Mesendoderm (in vitro differentiated cells): ENCODE data around the gene UNC5B.

Source experiments
- DNase-seq: peaks from one replicate; pipeline ENCODE4 v3.0.0; 2013
- H2AK5ac ChIP-seq: 2 replicates; pipeline ENCODE4 v1.6.1; 2013; ENCODE audit warnings: low read length, inconsistent platforms
- H2BK120ac ChIP-seq: 2 replicates; pipeline ENCODE4 v1.6.1; 2013; ENCODE audit warnings: low read depth, mild to moderate bottlenecking, low read length, moderate library complexity, mixed read lengths
- H2BK15ac ChIP-seq: replicated peaks from 2 replicates; pipeline ENCODE4 v1.6.1; 2013; ENCODE audit warnings: low read depth, mild to moderate bottlenecking, moderate library complexity
- H2BK5ac ChIP-seq: 2 replicates; pipeline ENCODE4 v1.6.1; 2013; ENCODE audit warnings: low read length, inconsistent platforms
- H3K18ac ChIP-seq: 2 replicates; pipeline ENCODE4 v1.6.1; 2013; ENCODE audit warnings: mild to moderate bottlenecking, low read length, mixed read lengths
- H3K23ac ChIP-seq: one replicate; pipeline ENCODE4 v1.6.1; 2013; ENCODE audit warnings: low read length
- H3K27ac ChIP-seq: 2 replicates; pipeline ENCODE4 v1.5.1; 2013; ENCODE audit warnings: low read depth, mild to moderate bottlenecking, inconsistent platforms, low read length, moderate library complexity
- H3K27me3 ChIP-seq: 2 replicates; pipeline ENCODE4 v1.6.1; 2013; ENCODE audit warnings: low read length, control low read depth, mild to moderate bottlenecking, inconsistent platforms; ENCODE audit not compliant: insufficient read depth, poor library complexity
- H3K36me3 ChIP-seq: 2 replicates; pipeline ENCODE4 v1.6.1; 2013; ENCODE audit warnings: low read length, inconsistent platforms; ENCODE audit not compliant: control insufficient read depth, insufficient read depth
- H3K4ac ChIP-seq: one replicate; pipeline ENCODE4 v1.6.1; 2013; ENCODE audit warnings: low read depth, mild to moderate bottlenecking, low read length, moderate library complexity
- H3K4me1 ChIP-seq: 2 replicates; pipeline ENCODE4 v1.6.1; 2013; ENCODE audit warnings: low read depth, low read length, inconsistent platforms; ENCODE audit not compliant: control insufficient read depth
- H3K4me2 ChIP-seq: 2 replicates; pipeline ENCODE4 v1.6.1; 2013; ENCODE audit warnings: low read length
- H3K4me3 ChIP-seq: 2 replicates; pipeline ENCODE4 v1.5.1; 2013; ENCODE audit warnings: mild to moderate bottlenecking, low read length
- H3K56ac ChIP-seq: one replicate; pipeline ENCODE4 v1.6.1; 2013; ENCODE audit warnings: low read length
- H3K79me1 ChIP-seq: 2 replicates; pipeline ENCODE4 v1.6.1; 2013; ENCODE audit warnings: low read length, inconsistent platforms
- H3K79me2 ChIP-seq: 2 replicates; pipeline ENCODE4 v1.6.1; 2013; ENCODE audit warnings: mild to moderate bottlenecking, low read length; ENCODE audit not compliant: control insufficient read depth, insufficient read depth
- H3K9ac ChIP-seq: 2 replicates; pipeline ENCODE4 v1.6.1; 2013; ENCODE audit warnings: low read length, inconsistent platforms
- H4K5ac ChIP-seq: one replicate; pipeline ENCODE4 v1.6.1; 2013; ENCODE audit warnings: low read length
- H4K8ac ChIP-seq: one replicate; pipeline ENCODE4 v1.6.1; 2013; ENCODE audit warnings: low read depth, mild to moderate bottlenecking, control low read depth, low read length, moderate library complexity
- WGBS: extraction: QIAGEN DNeasy Blood & Tissue Kit; methylation state at CpG from one replicate; pipeline ENCODE4 v1.1.7; 2013; ENCODE audit warnings: low lambda C conversion rate, missing lambda C conversion rate; ENCODE audit not compliant: insufficient coverage; ENCODE audit errors: extremely low coverage; 5-methylcytosine and 5-hydroxymethylcytosine counted together

UNC5B gene

GRCh38 chr10:71213127-71213621, 804 bp downstream of the UNC5B start:
- peak; percentile 86 for DNase-seq
- Histone ChIP-seq H3K23ac (peak overlapping the region; percentile 89), H3K4me2 (peak overlapping the region; percentile 75), H2BK5ac (no peak overlapping the region), H3K18ac (peak overlapping the region; percentile 57), H3K36me3 (no peaks in the 10 kb centered on the region), H3K4me1 (peaks cover 27% of the 10 kb centered on the region), H2AK5ac (no peak overlapping the region), H3K27ac (peak overlapping the region; percentile 73), H3K79me2 (peaks cover 24% of the 10 kb centered on the region), H3K27me3 (peaks cover 2% of the 10 kb centered on the region), H3K4ac (no peak overlapping the region), H2BK120ac (no peak overlapping the region), H4K5ac (no peak overlapping the region), H3K79me1 (peaks cover 12% of the 10 kb centered on the region), H3K56ac (peak overlapping the region; percentile 89), H4K8ac (no peak overlapping the region), H3K4me3 (peak overlapping the region; percentile 51), H2BK15ac (no peak overlapping the region), H3K9ac (peak overlapping the region; percentile 70)
- no CpG with 5 or more reads among the region's 36 CpGs for WGBS

- no peaks in the 10 kb centered on the region for H3K36me3 ChIP-seq
- no peak overlapping the region for H2AK5ac ChIP-seq
- peak overlapping the region; percentile 11 for H3K18ac ChIP-seq
- peaks cover 30% of the 10 kb centered on the region for H3K79me2 ChIP-seq
- H3K56ac ChIP-seq = peak overlapping the region; percentile 87
- H4K8ac ChIP-seq = no peak overlapping the region
- peaks cover 30% of the 10 kb centered on the region for H3K4me1 ChIP-seq
- peak overlapping the region; percentile 47 for H3K4me2 ChIP-seq
- H3K23ac ChIP-seq = no peak overlapping the region
- peak overlapping the region; percentile 31 for H3K4me3 ChIP-seq
- H2BK5ac ChIP-seq = no peak overlapping the region
- no peak overlapping the region for H3K4ac ChIP-seq
- H2BK15ac ChIP-seq = no peak overlapping the region
- H3K27me3 ChIP-seq = peaks cover 2% of the 10 kb centered on the region
- peak overlapping the region; percentile 30 for H3K9ac ChIP-seq
- no peak overlapping the region for H2BK120ac ChIP-seq
- no peak overlapping the region for H3K27ac ChIP-seq
- no CpG with 5 or more reads among the region's 33 CpGs for WGBS
- no peak overlapping the region for H4K5ac ChIP-seq
- DNase-seq = peak; percentile 77
- peaks cover 13% of the 10 kb centered on the region for H3K79me1 ChIP-seq
Observed at GRCh38 chr10:71213761-71214440, 1.5 kb downstream of the UNC5B start.

- H3K56ac ChIP-seq = peak overlapping the region; percentile 12
- no peak overlapping the region for H4K8ac ChIP-seq
- peaks cover 2% of the 10 kb centered on the region for H3K27me3 ChIP-seq
- H4K5ac ChIP-seq = no peak overlapping the region
- no peak overlapping the region for H3K4ac ChIP-seq
- H2BK15ac ChIP-seq = no peak overlapping the region
- WGBS = no CpG with 5 or more reads among the region's 7 CpGs
- H2BK5ac ChIP-seq = no peak overlapping the region
- no peaks in the 10 kb centered on the region for H3K36me3 ChIP-seq
- H2BK120ac ChIP-seq = no peak overlapping the region
- peak overlapping the region; percentile 4 for H3K9ac ChIP-seq
- peaks cover 30% of the 10 kb centered on the region for H3K4me1 ChIP-seq
- no peak for DNase-seq
- H3K18ac ChIP-seq = peak overlapping the region; percentile 43
- no peak overlapping the region for H3K4me3 ChIP-seq
- peaks cover 15% of the 10 kb centered on the region for H3K79me1 ChIP-seq
- no peak overlapping the region for H3K4me2 ChIP-seq
- H3K79me2 ChIP-seq = peaks cover 32% of the 10 kb centered on the region
- H2AK5ac ChIP-seq = no peak overlapping the region
- H3K27ac ChIP-seq = no peak overlapping the region
- H3K23ac ChIP-seq = no peak overlapping the region
Observed at GRCh38 chr10:71214641-71215559, 2.5 kb downstream of the UNC5B start.

GRCh38 chr10:71216363-71216695, 4.0 kb downstream of the UNC5B start:
- Histone ChIP-seq H3K4ac (no peak overlapping the region), H3K27me3 (no peaks in the 10 kb centered on the region), H3K4me2 (peak overlapping the region; percentile 53), H2BK5ac (peak overlapping the region; percentile 43), H3K4me1 (peaks cover 30% of the 10 kb centered on the region), H3K27ac (peak overlapping the region; percentile 80), H3K79me1 (peaks cover 19% of the 10 kb centered on the region), H3K18ac (peak overlapping the region; percentile 83), H3K79me2 (peaks cover 44% of the 10 kb centered on the region), H4K8ac (no peak overlapping the region), H3K4me3 (no peak overlapping the region), H2AK5ac (peak overlapping the region; percentile 68), H3K56ac (peak overlapping the region; percentile 78), H2BK15ac (no peak overlapping the region), H3K9ac (peak overlapping the region; percentile 45), H2BK120ac (no peak overlapping the region), H3K36me3 (no peaks in the 10 kb centered on the region), H4K5ac (no peak overlapping the region), H3K23ac (no peak overlapping the region)
- DNase-seq = no peak
- no CpG with 5 or more reads among the region's 1 CpG for WGBS

- Histone ChIP-seq H3K9ac (peak overlapping the region; percentile 45), H3K79me1 (peaks cover 23% of the 10 kb centered on the region), H2BK5ac (peak overlapping the region; percentile 43), H3K4me2 (peak overlapping the region; percentile 53), H3K27me3 (no peaks in the 10 kb centered on the region), H3K23ac (no peak overlapping the region), H3K4me1 (peaks cover 29% of the 10 kb centered on the region), H3K18ac (peak overlapping the region; percentile 83), H2AK5ac (peak overlapping the region; percentile 46), H4K5ac (no peak overlapping the region), H3K4ac (no peak overlapping the region), H3K27ac (peak overlapping the region; percentile 80), H2BK15ac (no peak overlapping the region), H3K4me3 (no peak overlapping the region), H4K8ac (no peak overlapping the region), H3K56ac (peak overlapping the region; percentile 73), H2BK120ac (peak overlapping the region; percentile 56), H3K79me2 (peaks cover 48% of the 10 kb centered on the region), H3K36me3 (no peaks in the 10 kb centered on the region)
- no CpG with 5 or more reads among the region's 8 CpGs for WGBS
- peak; percentile 53 for DNase-seq
Observed at GRCh38 chr10:71216751-71217265, 4.4 kb downstream of the UNC5B start.
